ENCODE results near the gene VPS26A. TPM values are rescaled to one million over a fixed set of nuclear protein-coding genes. Genes with fewer than 3 reads are reported as not detected.

The VPS26A gene
- total RNA-seq, 2 donors from 2014 or later = 61.4 to 62.7 TPM

DNA sequence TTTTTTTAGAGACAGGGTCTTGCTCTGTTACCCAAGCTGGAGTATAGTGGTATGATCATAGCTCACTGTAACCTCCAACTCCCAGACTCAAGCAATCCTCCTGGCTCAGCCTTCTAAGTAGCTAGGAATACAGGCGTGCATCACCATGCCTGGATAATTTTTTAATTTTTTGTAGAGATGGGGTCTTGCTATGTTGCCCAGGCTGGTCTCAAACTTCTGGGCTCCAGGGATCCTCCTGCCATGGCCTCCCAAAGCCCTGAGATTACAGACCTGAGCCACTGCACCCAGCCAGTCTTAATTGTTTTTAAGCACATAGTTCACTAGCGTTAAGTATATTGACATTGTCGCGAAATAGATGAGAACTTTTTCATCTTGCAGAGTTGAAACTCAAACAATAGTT, 58.0 kb downstream of the VPS26A start:
- Histone ChIP-seq H3K9ac (ENCODE audit: low read depth in 2 of 2, low read length in 2 of 2) (no peak overlapping the region), H3K27me3 (no peaks in the 10 kb centered on the region), H3K9me3 (no peaks in the 10 kb centered on the region), H3K4me1 (peaks cover 4% of the 10 kb centered on the region), H3K4me3 (no peak overlapping the region), H3K36me3 (peaks cover 3% of the 10 kb centered on the region), H3K27ac (no peak overlapping the region)
- no peak for DNase-seq
- intact Hi-C loops (cut with DNase I) = no loop called here
- TF ChIP-seq CTCF (IDR thresholded peaks at IDR 0.05) = no peak

DNA sequence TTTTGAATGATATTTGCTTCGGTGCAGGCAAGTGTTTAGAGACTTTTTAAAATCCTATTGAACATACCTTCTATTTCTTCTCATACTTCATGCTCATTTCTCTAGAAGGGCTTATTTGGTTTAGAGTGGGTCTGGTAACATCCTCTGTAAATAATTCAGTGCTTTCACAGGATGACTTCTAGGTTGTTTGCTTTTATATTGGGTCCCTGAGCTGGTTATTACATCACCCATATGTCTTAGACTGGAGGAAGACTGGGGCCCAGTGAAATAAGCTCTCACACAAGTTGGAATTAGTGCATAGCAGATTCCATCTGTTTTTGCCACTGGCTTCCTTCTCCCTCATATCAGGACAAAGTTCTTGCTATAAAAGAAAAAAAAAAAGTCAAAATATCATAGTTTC, 62.5 kb downstream of the VPS26A start:
- intact Hi-C loops (cut with DNase I) = no loop called here
- TF ChIP-seq CTCF (IDR thresholded peaks at IDR 0.05) = no peak
- H3K36me3 ChIP-seq = peaks cover 3% of the 10 kb centered on the region

GRCh38 chr10:69201045-69201444, 77.1 kb downstream of the VPS26A start:
- H3K4me1 ChIP-seq = no peaks in the 10 kb centered on the region
- no peak overlapping the region for H3K9ac ChIP-seq (ENCODE audit: low read depth in 2 of 2, low read length in 2 of 2)
- no peak overlapping the region for H3K27ac ChIP-seq
- no peak for DNase-seq
- H3K9me3 ChIP-seq = no peaks in the 10 kb centered on the region
- no peak for TF ChIP-seq CTCF (IDR thresholded peaks at IDR 0.05)
- peaks cover 8% of the 10 kb centered on the region for H3K36me3 ChIP-seq
- no peak overlapping the region for H3K4me3 ChIP-seq
- intact Hi-C loops (cut with DNase I) = loop anchor here (10.0 kb wide), 1 partner anchor 206 kb away; no protein-coding TSS in a partner anchor
- H3K27me3 ChIP-seq = no peaks in the 10 kb centered on the region

More for the DNA sequence above, 62.5 kb downstream of the VPS26A start:
- no peak overlapping the region for H3K9ac ChIP-seq (ENCODE audit: low read depth in 2 of 2, low read length in 2 of 2)
- no peak overlapping the region for H3K27ac ChIP-seq
- no peaks in the 10 kb centered on the region for H3K4me1 ChIP-seq
- H3K9me3 ChIP-seq = no peaks in the 10 kb centered on the region
- H3K27me3 ChIP-seq = no peaks in the 10 kb centered on the region
- no peak overlapping the region for H3K4me3 ChIP-seq
- DNase-seq = no peak

DNA sequence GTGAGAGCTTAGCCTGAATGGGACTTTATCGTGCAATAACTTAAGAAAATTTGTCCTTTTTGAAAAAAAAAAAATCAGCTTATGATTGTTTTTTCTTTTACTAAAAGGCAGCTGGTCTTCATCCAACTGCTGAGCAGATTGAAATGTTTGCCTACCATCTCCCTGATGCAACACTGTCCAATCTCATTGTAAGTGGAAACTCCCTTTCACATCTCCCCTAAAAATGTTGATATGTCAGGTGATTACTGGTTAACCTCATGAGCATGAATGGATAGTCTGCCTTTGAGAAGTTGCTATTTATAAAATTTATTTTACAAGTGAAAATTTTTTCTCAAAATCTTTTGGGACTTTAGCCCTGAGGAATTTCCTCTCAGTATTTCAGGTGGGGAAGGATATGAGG, 78.4 kb downstream of the VPS26A start:
- no peak for TF ChIP-seq CTCF (IDR thresholded peaks at IDR 0.05)
- no peaks in the 10 kb centered on the region for H3K27me3 ChIP-seq
- no peak for DNase-seq
- no peak overlapping the region for H3K4me3 ChIP-seq
- no peaks in the 10 kb centered on the region for H3K9me3 ChIP-seq
- peaks cover 8% of the 10 kb centered on the region for H3K36me3 ChIP-seq
- no peak overlapping the region for H3K27ac ChIP-seq
- intact Hi-C loops (cut with DNase I) = loop anchor here (10.0 kb wide), 1 partner anchor 208 kb away; no protein-coding TSS in a partner anchor
- H3K4me1 ChIP-seq = no peaks in the 10 kb centered on the region
- no peak overlapping the region for H3K9ac ChIP-seq (ENCODE audit: low read depth in 2 of 2, low read length in 2 of 2)

- Histone ChIP-seq H3K9ac (ENCODE audit: low read depth in 2 of 2, low read length in 2 of 2) (no peak overlapping the region), H3K4me3 (no peak overlapping the region), H3K4me1 (peaks cover 7% of the 10 kb centered on the region), H3K27ac (no peak overlapping the region), H3K36me3 (no peaks in the 10 kb centered on the region), H3K27me3 (no peaks in the 10 kb centered on the region), H3K9me3 (no peaks in the 10 kb centered on the region)
- intact Hi-C loops (cut with DNase I) = loop anchor here (10.0 kb wide), 1 partner anchor 214 kb away; no protein-coding TSS in a partner anchor
- no peak for TF ChIP-seq CTCF (IDR thresholded peaks at IDR 0.05)
- no peak for DNase-seq
These were observed 84.8 kb downstream of the VPS26A start for GRCh38 chr10:69208761-69209160.
